Smooth muscle cell (in vitro differentiated cells): Measurements from ENCODE around the gene PNPLA1. TPM values are rescaled to one million over a fixed set of nuclear protein-coding genes. Genes with fewer than 3 reads are reported as not detected.

ENCODE experiments used
- DNase-seq: peaks from one replicate; lab custom pipeline; 2025; ENCODE audit not compliant: unreplicated experiment; lab: John Stamatoyannopoulos, UW
- H2AFZ ChIP-seq: fragments of 200-600 bp; sonication (generic); 2 replicates; pipeline ENCODE4 v1.6.0; 2016; ENCODE audit warnings: antibody characterized with exemption, low read depth, mild to moderate bottlenecking
- H3F3A ChIP-seq: fragments of 200-600 bp; sonication (generic); 2 replicates; pipeline ENCODE4 v1.6.0; 2017; ENCODE audit warnings: antibody characterized with exemption, low read depth
- H3K27ac ChIP-seq: fragments of 200-600 bp; sonication (generic); 2 replicates; pipeline ENCODE4 v1.5.1; 2016; ENCODE audit warnings: low read depth, mild to moderate bottlenecking
- H3K27me3 ChIP-seq: fragments of 200-600 bp; sonication (generic); 2 replicates; pipeline ENCODE4 v1.6.1; 2016; ENCODE audit warnings: low read depth, mild to moderate bottlenecking
- H3K36me3 ChIP-seq: fragments of 200-600 bp; sonication (generic); 2 replicates; pipeline ENCODE4 v1.5.1; 2016; ENCODE audit warnings: low read depth
- H3K4me1 ChIP-seq: fragments of 200-600 bp; sonication (generic); 2 replicates; pipeline ENCODE4 v1.5.1; 2016; ENCODE audit warnings: low read depth
- H3K4me2 ChIP-seq: fragments of 200-600 bp; sonication (generic); 2 replicates; pipeline ENCODE4 v1.6.0; 2016; ENCODE audit warnings: mild to moderate bottlenecking
- H3K4me3 ChIP-seq: fragments of 200-600 bp; sonication (generic); 2 replicates; pipeline ENCODE4 v1.5.1; 2016; ENCODE audit warnings: mild to moderate bottlenecking
- H3K79me2 ChIP-seq: fragments of 200-600 bp; sonication (generic); 2 replicates; pipeline ENCODE4 v1.6.0; 2016; ENCODE audit warnings: low read depth, mild to moderate bottlenecking
- H3K9ac ChIP-seq: fragments of 200-600 bp; sonication (generic); 2 replicates; pipeline ENCODE4 v1.6.0; 2016; ENCODE audit warnings: low read depth
- H3K9me3 ChIP-seq: fragments of 200-600 bp; sonication (generic); replicated peaks from 2 replicates; pipeline ENCODE4 v1.5.1; 2016; ENCODE audit warnings: low read depth
- H4K20me1 ChIP-seq: fragments of 200-600 bp; sonication (generic); 2 replicates; pipeline ENCODE4 v1.6.0; 2016; ENCODE audit warnings: low read depth
- WGBS: methylation state at CpG from one replicate; pipeline ENCODE4 v1.1.7; 2016; ENCODE audit warnings: low lambda C conversion rate; 5-methylcytosine and 5-hydroxymethylcytosine counted together
- polyA plus RNA-seq: library from polyadenylated mRNA; unstranded; fragments of >200 nt; fragmentation: Nextera tagmentation; extraction: Ambion mirVana; gene quantifications from 2 replicates; pipeline ENCODE4 v1.2.1, GENCODE V29; 2016
- total RNA-seq: library from RNA; depleted of rRNA; stranded (reverse); fragments of >200 nt; gene quantifications from 2 replicates; pipeline ENCODE4 v1.2.3, GENCODE V29; 2014
- TF ChIP-seq, protein P1 (sequence below): fragments of 200-600 bp; sonication (generic); IDR thresholded peaks from 2 replicates; pipeline ENCODE4 v1.5.1; 2017; ENCODE audit warnings: borderline replicate concordance, mild to moderate bottlenecking, antibody characterized with exemption; ENCODE audit not compliant: insufficient read depth, poor library complexity, severe bottlenecking

Gene PNPLA1
- total and polyA plus RNA-seq, 2 experiments from 2014 or later, result not detected

GRCh38 chr6:36277946-36278470, 8.1 kb downstream of the PNPLA1 start:
- Histone ChIP-seq H3K4me1 (no peaks in the 10 kb centered on the region), H3K4me3 (no peak overlapping the region), H4K20me1 (no peaks in the 10 kb centered on the region), H3K4me2 (no peak overlapping the region), H3K79me2 (no peaks in the 10 kb centered on the region), H3K27me3 (peaks cover 9% of the 10 kb centered on the region), H2AFZ (no peak overlapping the region), H3K9ac (no peak overlapping the region), H3K27ac (no peak overlapping the region), H3F3A (no peaks in the 10 kb centered on the region), H3K36me3 (no peaks in the 10 kb centered on the region), H3K9me3 (no peaks in the 10 kb centered on the region)
- TF ChIP-seq, protein P1, sequence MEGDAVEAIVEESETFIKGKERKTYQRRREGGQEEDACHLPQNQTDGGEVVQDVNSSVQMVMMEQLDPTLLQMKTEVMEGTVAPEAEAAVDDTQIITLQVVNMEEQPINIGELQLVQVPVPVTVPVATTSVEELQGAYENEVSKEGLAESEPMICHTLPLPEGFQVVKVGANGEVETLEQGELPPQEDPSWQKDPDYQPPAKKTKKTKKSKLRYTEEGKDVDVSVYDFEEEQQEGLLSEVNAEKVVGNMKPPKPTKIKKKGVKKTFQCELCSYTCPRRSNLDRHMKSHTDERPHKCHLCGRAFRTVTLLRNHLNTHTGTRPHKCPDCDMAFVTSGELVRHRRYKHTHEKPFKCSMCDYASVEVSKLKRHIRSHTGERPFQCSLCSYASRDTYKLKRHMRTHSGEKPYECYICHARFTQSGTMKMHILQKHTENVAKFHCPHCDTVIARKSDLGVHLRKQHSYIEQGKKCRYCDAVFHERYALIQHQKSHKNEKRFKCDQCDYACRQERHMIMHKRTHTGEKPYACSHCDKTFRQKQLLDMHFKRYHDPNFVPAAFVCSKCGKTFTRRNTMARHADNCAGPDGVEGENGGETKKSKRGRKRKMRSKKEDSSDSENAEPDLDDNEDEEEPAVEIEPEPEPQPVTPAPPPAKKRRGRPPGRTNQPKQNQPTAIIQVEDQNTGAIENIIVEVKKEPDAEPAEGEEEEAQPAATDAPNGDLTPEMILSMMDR, result no peak
- DNase-seq, result no peak
- WGBS, result 31% methylated on average over 2 of the region's 2 CpGs

GRCh38 chr6:36280467-36280866, 10.6 kb downstream of the PNPLA1 start:
- no peak overlapping the region for H3K9ac ChIP-seq
- TF ChIP-seq, protein P1, result no peak
- no peaks in the 10 kb centered on the region for H3K36me3 ChIP-seq
- no peaks in the 10 kb centered on the region for H3K9me3 ChIP-seq
- 64% methylated on average over 3 of the region's 3 CpGs for WGBS
- no peak overlapping the region for H3K4me3 ChIP-seq
- H2AFZ ChIP-seq, result no peak overlapping the region
- H3F3A ChIP-seq, result no peaks in the 10 kb centered on the region
- no peaks in the 10 kb centered on the region for H3K4me1 ChIP-seq
- H4K20me1 ChIP-seq, result no peaks in the 10 kb centered on the region
- no peaks in the 10 kb centered on the region for H3K79me2 ChIP-seq
- DNase-seq, result no peak
- no peak overlapping the region for H3K27ac ChIP-seq
- peaks cover 26% of the 10 kb centered on the region for H3K27me3 ChIP-seq
- no peak overlapping the region for H3K4me2 ChIP-seq

DNA sequence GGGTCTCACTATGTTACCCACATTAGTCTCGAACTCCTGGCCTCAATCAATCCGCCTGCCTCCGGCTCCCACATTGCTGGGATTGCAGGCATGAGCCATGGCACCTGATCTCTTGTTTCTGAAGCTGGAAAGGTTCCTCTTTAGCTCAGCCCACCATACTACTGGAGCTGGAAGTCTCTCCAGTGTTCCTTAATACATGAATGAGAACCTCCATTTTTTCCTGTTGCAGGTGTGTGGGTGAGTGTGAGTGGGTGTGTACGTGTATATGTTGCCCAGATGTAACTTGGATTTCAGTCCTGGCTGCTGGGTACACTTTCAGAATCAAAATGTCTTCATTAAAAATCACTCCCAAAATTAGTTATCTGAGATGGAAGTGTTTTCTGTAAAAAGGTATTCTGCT, 11.1 kb downstream of the PNPLA1 start:
- 91% methylated on average over 4 of the region's 4 CpGs for WGBS

More for the DNA sequence above, 11.1 kb downstream of the PNPLA1 start:
- H4K20me1 ChIP-seq, result no peaks in the 10 kb centered on the region
- peaks cover 29% of the 10 kb centered on the region for H3K27me3 ChIP-seq
- H3K4me3 ChIP-seq, result no peak overlapping the region
- H3K27ac ChIP-seq, result no peak overlapping the region
- no peaks in the 10 kb centered on the region for H3F3A ChIP-seq
- no peaks in the 10 kb centered on the region for H3K36me3 ChIP-seq
- no peak for DNase-seq
- no peak overlapping the region for H2AFZ ChIP-seq
- no peak overlapping the region for H3K4me2 ChIP-seq
- H3K4me1 ChIP-seq, result no peaks in the 10 kb centered on the region
- no peaks in the 10 kb centered on the region for H3K79me2 ChIP-seq
- TF ChIP-seq, protein P1, result no peak
- no peaks in the 10 kb centered on the region for H3K9me3 ChIP-seq
- no peak overlapping the region for H3K9ac ChIP-seq
